ENCODE measurements around the gene ECE2.

The ECE2 gene

GRCh38 chr3:184240384-184241140 is 35.3 kb upstream of the ECE2 start:
- no peaks in the 10 kb centered on the region for H3F3A ChIP-seq (ENCODE audit: insufficient read depth, low read length)

DNA sequence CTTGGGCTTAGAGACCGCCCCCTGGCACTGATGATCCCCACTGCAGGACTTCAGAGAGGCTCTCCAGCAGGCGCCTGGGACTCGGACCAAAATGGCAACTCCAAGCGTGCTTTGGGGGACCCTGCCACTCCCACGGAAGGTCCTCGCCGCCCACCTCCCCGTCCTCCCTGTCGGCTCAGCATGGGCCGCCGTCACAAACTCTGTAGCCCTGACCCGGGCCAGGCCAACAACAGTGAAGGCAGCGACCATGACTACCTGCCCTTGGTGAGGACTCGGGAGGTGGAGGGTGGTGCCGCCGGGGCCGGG is 34.7 kb upstream of the ECE2 start:
- no peaks in the 10 kb centered on the region for H3K9me3 ChIP-seq (ENCODE audit: low read length)
- no peak for TF ChIP-seq EZH2 (IDR thresholded peaks at IDR 0.05; ENCODE audit: borderline replicate concordance, low read length)
- TF ChIP-seq, protein P1, sequence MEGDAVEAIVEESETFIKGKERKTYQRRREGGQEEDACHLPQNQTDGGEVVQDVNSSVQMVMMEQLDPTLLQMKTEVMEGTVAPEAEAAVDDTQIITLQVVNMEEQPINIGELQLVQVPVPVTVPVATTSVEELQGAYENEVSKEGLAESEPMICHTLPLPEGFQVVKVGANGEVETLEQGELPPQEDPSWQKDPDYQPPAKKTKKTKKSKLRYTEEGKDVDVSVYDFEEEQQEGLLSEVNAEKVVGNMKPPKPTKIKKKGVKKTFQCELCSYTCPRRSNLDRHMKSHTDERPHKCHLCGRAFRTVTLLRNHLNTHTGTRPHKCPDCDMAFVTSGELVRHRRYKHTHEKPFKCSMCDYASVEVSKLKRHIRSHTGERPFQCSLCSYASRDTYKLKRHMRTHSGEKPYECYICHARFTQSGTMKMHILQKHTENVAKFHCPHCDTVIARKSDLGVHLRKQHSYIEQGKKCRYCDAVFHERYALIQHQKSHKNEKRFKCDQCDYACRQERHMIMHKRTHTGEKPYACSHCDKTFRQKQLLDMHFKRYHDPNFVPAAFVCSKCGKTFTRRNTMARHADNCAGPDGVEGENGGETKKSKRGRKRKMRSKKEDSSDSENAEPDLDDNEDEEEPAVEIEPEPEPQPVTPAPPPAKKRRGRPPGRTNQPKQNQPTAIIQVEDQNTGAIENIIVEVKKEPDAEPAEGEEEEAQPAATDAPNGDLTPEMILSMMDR (IDR thresholded peaks at IDR 0.05; ENCODE audit: low read length), result no peak
- no peaks in the 10 kb centered on the region for H3F3A ChIP-seq (ENCODE audit: insufficient read depth, low read length)
- no peak overlapping the region for H3K4me3 ChIP-seq (ENCODE audit: low read depth, low read length, poor library complexity, severe bottlenecking)
- H2AFZ ChIP-seq (ENCODE audit: low read length), result no peak overlapping the region
- H3K4me2 ChIP-seq (ENCODE audit: low read length), result no peak overlapping the region
- H3K9ac ChIP-seq (ENCODE audit: low read length), result no peak overlapping the region
- H3K27ac ChIP-seq (ENCODE audit: low read depth, low read length, poor library complexity, severe bottlenecking), result no peak overlapping the region
- H4K20me1 ChIP-seq (ENCODE audit: insufficient read depth, low read length), result no peaks in the 10 kb centered on the region
- H3K79me2 ChIP-seq (ENCODE audit: insufficient read depth, low read length), result no peaks in the 10 kb centered on the region
- no peaks in the 10 kb centered on the region for H3K4me1 ChIP-seq (ENCODE audit: insufficient read depth, low read length, severe bottlenecking)
- no peaks in the 10 kb centered on the region for H3K27me3 ChIP-seq (ENCODE audit: insufficient read depth, low read length)
- no peaks in the 10 kb centered on the region for H3K9me2 ChIP-seq (ENCODE audit: low read depth, low read length)
- peaks cover 42% of the 10 kb centered on the region for H3K36me3 ChIP-seq (ENCODE audit: insufficient read depth, low read length)

More at GRCh38 chr3:184240384-184241140, 35.3 kb upstream of the ECE2 start:
- Histone ChIP-seq H3K79me2 (ENCODE audit: insufficient read depth, low read length) (no peaks in the 10 kb centered on the region), H3K27me3 (ENCODE audit: insufficient read depth, low read length) (no peaks in the 10 kb centered on the region), H3K27ac (ENCODE audit: low read depth, low read length, poor library complexity, severe bottlenecking) (no peak overlapping the region), H3K36me3 (ENCODE audit: insufficient read depth, low read length) (peaks cover 37% of the 10 kb centered on the region), H4K20me1 (ENCODE audit: insufficient read depth, low read length) (no peaks in the 10 kb centered on the region), H3K9me2 (ENCODE audit: low read depth, low read length) (no peaks in the 10 kb centered on the region), H2AFZ (ENCODE audit: low read length) (no peak overlapping the region), H3K4me1 (ENCODE audit: insufficient read depth, low read length, severe bottlenecking) (no peaks in the 10 kb centered on the region), H3K4me3 (ENCODE audit: low read depth, low read length, poor library complexity, severe bottlenecking) (no peak overlapping the region), H3K9me3 (ENCODE audit: low read length) (no peaks in the 10 kb centered on the region), H3K9ac (ENCODE audit: low read length) (no peak overlapping the region), H3K4me2 (ENCODE audit: low read length) (no peak overlapping the region)
- TF ChIP-seq, protein P1 (IDR thresholded peaks at IDR 0.05; ENCODE audit: low read length), result no peak

- H3K4me2 ChIP-seq (ENCODE audit: low read length), result no peak overlapping the region
- H3F3A ChIP-seq (ENCODE audit: insufficient read depth, low read length), result no peaks in the 10 kb centered on the region
- H3K27ac ChIP-seq (ENCODE audit: low read depth, low read length, poor library complexity, severe bottlenecking), result no peak overlapping the region
- H3K9me2 ChIP-seq (ENCODE audit: low read depth, low read length), result no peaks in the 10 kb centered on the region
- H4K20me1 ChIP-seq (ENCODE audit: insufficient read depth, low read length), result no peaks in the 10 kb centered on the region
- no peak overlapping the region for H3K4me3 ChIP-seq (ENCODE audit: low read depth, low read length, poor library complexity, severe bottlenecking)
- H3K4me1 ChIP-seq (ENCODE audit: insufficient read depth, low read length, severe bottlenecking), result no peaks in the 10 kb centered on the region
- H3K27me3 ChIP-seq (ENCODE audit: insufficient read depth, low read length), result no peaks in the 10 kb centered on the region
- TF ChIP-seq, protein P1 (IDR thresholded peaks at IDR 0.05; ENCODE audit: low read length), result peak; percentile 69
- TF ChIP-seq EZH2 (IDR thresholded peaks at IDR 0.05; ENCODE audit: borderline replicate concordance, low read length), result no peak
- H3K9me3 ChIP-seq (ENCODE audit: low read length), result no peaks in the 10 kb centered on the region
- H2AFZ ChIP-seq (ENCODE audit: low read length), result no peak overlapping the region
- H3K79me2 ChIP-seq (ENCODE audit: insufficient read depth, low read length), result no peaks in the 10 kb centered on the region
- H3K9ac ChIP-seq (ENCODE audit: low read length), result no peak overlapping the region
- peaks cover 42% of the 10 kb centered on the region for H3K36me3 ChIP-seq (ENCODE audit: insufficient read depth, low read length)
Observed at GRCh38 chr3:184241447-184242296, 34.1 kb upstream of the ECE2 start.

All from OCI-LY1 (cell line).